ENCODE measurements around the gene DLG2.
A peak's percentile ranks its signal among the peaks of the same experiment; 100 is the strongest.

Gene DLG2

DNA sequence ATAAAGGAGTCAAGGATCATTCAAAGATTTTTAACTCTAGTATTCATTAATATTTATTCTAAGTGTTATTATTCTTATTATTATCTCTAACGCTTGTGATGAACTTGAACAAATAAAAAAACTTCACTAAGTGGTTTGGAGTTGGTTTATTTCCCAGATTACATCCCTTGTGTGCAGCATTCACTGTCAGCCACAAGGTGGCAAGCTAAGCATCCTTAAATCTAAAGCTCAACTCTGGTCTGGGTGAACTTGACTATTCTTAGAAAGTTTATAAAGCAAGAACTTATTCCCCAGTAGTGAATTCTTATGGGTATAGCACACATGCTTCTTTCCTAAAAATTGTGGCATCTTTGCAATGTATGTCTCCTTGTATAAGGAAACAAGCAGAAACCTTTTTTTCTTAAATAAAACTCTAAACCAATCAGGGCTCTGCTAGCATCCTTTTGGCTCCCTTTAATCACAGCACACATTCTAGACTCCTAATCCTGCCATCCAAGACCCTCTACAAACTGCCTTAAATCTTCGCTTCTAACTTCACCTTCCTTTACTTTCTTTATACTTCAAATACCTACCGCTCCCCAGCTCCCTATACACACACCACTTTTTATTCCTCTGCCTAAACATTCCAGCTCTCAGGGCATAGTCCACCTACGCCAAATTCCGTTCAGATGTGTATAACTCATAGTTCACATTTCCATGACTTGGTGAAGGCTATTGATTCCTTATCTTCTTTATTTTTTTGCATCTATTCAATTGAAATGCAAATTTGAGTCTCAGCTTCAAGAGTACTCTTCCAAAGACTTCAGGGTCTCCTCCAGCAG, 1068.8 kb downstream of the DLG2 start:
- H3K36me3 ChIP-seq (replicated peaks; ENCODE audit: low read depth, low read length): no peaks in the 10 kb centered on the region
- no peaks in the 10 kb centered on the region for H3K79me2 ChIP-seq (ENCODE audit: low read length)
- H2AFZ ChIP-seq (ENCODE audit: low read depth, low read length): no peak overlapping the region
- no peak overlapping the region for H3K4me2 ChIP-seq (ENCODE audit: low read length)
- peaks cover under 1% of the 10 kb centered on the region for H3K4me1 ChIP-seq (ENCODE audit: low read length)
- H3K27ac ChIP-seq (ENCODE audit: low read length): no peak overlapping the region
- H3K27me3 ChIP-seq (ENCODE audit: low read depth, low read length): no peaks in the 10 kb centered on the region
- H3K9ac ChIP-seq (ENCODE audit: low read length): no peak overlapping the region
- H3K4me3 ChIP-seq (ENCODE audit: low read length): no peak overlapping the region
- no peaks in the 10 kb centered on the region for H3K9me3 ChIP-seq (ENCODE audit: insufficient read depth, low read length)
- TF ChIP-seq EZH2phosphoT487 (IDR thresholded peaks at IDR 0.05; ENCODE audit: low read depth): no peak
- TF ChIP-seq, protein P1, sequence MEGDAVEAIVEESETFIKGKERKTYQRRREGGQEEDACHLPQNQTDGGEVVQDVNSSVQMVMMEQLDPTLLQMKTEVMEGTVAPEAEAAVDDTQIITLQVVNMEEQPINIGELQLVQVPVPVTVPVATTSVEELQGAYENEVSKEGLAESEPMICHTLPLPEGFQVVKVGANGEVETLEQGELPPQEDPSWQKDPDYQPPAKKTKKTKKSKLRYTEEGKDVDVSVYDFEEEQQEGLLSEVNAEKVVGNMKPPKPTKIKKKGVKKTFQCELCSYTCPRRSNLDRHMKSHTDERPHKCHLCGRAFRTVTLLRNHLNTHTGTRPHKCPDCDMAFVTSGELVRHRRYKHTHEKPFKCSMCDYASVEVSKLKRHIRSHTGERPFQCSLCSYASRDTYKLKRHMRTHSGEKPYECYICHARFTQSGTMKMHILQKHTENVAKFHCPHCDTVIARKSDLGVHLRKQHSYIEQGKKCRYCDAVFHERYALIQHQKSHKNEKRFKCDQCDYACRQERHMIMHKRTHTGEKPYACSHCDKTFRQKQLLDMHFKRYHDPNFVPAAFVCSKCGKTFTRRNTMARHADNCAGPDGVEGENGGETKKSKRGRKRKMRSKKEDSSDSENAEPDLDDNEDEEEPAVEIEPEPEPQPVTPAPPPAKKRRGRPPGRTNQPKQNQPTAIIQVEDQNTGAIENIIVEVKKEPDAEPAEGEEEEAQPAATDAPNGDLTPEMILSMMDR (IDR thresholded peaks at IDR 0.05; ENCODE audit: low read depth, low read length): peak; percentile 91
- H4K20me1 ChIP-seq (ENCODE audit: insufficient read depth, low read length): no peaks in the 10 kb centered on the region

DNA sequence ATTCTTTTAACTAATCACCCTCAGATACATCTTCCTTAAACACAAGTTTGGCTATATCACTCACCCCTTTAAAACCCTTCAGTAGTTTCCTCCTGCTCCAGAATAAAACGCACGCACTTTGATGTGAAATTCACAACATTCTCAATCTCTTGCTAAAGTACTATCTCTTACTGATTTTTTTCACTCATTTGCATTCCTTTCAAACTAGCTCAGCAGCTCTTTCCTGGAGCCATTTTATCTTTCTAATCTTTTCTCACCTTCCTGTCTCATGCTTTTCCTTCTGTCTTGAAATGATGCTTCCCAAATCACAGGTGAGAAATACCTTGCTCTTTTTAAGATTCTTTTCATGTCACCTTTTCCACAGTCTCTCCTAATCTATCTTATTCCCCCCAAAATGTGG, 1074.4 kb downstream of the DLG2 start:
- H3K4me1 ChIP-seq (ENCODE audit: low read length): peaks cover 21% of the 10 kb centered on the region
- H3K27me3 ChIP-seq (ENCODE audit: low read depth, low read length): no peaks in the 10 kb centered on the region
- H3K9me3 ChIP-seq (ENCODE audit: insufficient read depth, low read length): 0 out of 2 replicates have a peak, but pooled peaks cover 4% of the 10 kb centered on the region
- no peak overlapping the region for H3K4me3 ChIP-seq (ENCODE audit: low read length)
- TF ChIP-seq, protein P1 (IDR thresholded peaks at IDR 0.05; ENCODE audit: low read depth, low read length): no peak
- no peak for TF ChIP-seq EZH2phosphoT487 (IDR thresholded peaks at IDR 0.05; ENCODE audit: low read depth)
- H3K9ac ChIP-seq (ENCODE audit: low read length): no peak overlapping the region
- H3K4me2 ChIP-seq (ENCODE audit: low read length): no peak overlapping the region
- no peaks in the 10 kb centered on the region for H4K20me1 ChIP-seq (ENCODE audit: insufficient read depth, low read length)
- H2AFZ ChIP-seq (ENCODE audit: low read depth, low read length): no peak overlapping the region
- no peak overlapping the region for H3K27ac ChIP-seq (ENCODE audit: low read length)
- no peaks in the 10 kb centered on the region for H3K79me2 ChIP-seq (ENCODE audit: low read length)
- H3K36me3 ChIP-seq (replicated peaks; ENCODE audit: low read depth, low read length): peaks cover 2% of the 10 kb centered on the region

DNA sequence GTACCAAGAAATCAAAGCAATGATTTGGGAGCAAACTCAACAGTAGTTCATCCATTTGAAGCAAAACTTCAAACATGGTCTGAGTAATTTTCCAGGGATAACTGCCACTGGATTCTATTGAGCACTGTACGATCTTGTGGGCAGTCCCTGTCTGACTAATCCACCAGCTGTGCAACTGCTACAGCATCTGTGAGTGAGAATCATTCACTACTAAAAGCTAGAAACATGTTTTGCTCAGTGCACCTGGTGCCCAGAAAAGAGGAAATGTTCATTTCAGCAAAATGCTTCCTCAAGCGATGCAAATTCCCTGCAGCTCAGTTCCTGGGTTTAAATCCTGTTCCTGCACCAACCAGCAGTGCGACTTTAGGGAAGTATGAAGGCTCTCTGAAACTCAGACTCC, 1077.9 kb downstream of the DLG2 start:
- Histone ChIP-seq H4K20me1 (ENCODE audit: insufficient read depth, low read length) (no peaks in the 10 kb centered on the region), H3K27ac (ENCODE audit: low read length) (peak overlapping the region; percentile 90), H2AFZ (ENCODE audit: low read depth, low read length) (no peak overlapping the region), H3K9ac (ENCODE audit: low read length) (peak overlapping the region; percentile 41; the same call in 1 of the 2 replicates), H3K9me3 (ENCODE audit: insufficient read depth, low read length) (0 out of 2 replicates have a peak, but pooled peaks cover 4% of the 10 kb centered on the region), H3K79me2 (ENCODE audit: low read length) (no peaks in the 10 kb centered on the region), H3K4me3 (ENCODE audit: low read length) (peak overlapping the region; percentile 49), H3K4me1 (ENCODE audit: low read length) (peaks cover 25% of the 10 kb centered on the region), H3K4me2 (ENCODE audit: low read length) (peak overlapping the region; percentile 69), H3K27me3 (ENCODE audit: low read depth, low read length) (no peaks in the 10 kb centered on the region), H3K36me3 (replicated peaks; ENCODE audit: low read depth, low read length) (peaks cover 8% of the 10 kb centered on the region)
- no peak for TF ChIP-seq EZH2phosphoT487 (IDR thresholded peaks at IDR 0.05; ENCODE audit: low read depth)
- TF ChIP-seq, protein P1 (IDR thresholded peaks at IDR 0.05; ENCODE audit: low read depth, low read length): no peak

DNA sequence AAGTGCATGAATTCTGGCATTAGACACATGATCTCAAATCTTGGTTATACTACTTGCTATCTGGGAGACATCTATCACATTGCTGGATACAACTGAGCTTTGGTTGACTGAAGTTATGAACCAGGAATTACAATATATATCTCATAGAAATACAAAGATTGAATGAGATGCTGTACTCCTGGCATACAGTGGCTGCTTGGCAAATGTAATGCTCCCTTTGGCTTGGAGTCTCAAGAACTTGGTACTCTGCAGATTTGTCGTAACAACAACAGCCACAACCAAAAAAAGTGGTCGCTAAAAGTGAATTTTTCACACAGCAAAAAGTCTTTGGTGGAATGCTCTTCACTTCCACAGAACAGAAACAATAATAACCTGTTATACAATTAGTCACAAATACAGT, 1082.6 kb downstream of the DLG2 start:
- no peak for TF ChIP-seq EZH2phosphoT487 (IDR thresholded peaks at IDR 0.05; ENCODE audit: low read depth)
- TF ChIP-seq, protein P1 (IDR thresholded peaks at IDR 0.05; ENCODE audit: low read depth, low read length): no peak
- H3K27me3 ChIP-seq (ENCODE audit: low read depth, low read length): no peaks in the 10 kb centered on the region
- no peaks in the 10 kb centered on the region for H3K79me2 ChIP-seq (ENCODE audit: low read length)
- peaks cover 8% of the 10 kb centered on the region for H3K36me3 ChIP-seq (replicated peaks; ENCODE audit: low read depth, low read length)
- no peak overlapping the region for H3K4me3 ChIP-seq (ENCODE audit: low read length)
- no peak overlapping the region for H3K4me2 ChIP-seq (ENCODE audit: low read length)
- H2AFZ ChIP-seq (ENCODE audit: low read depth, low read length): no peak overlapping the region
- H3K27ac ChIP-seq (ENCODE audit: low read length): no peak overlapping the region
- no peak overlapping the region for H3K9ac ChIP-seq (ENCODE audit: low read length)
- 0 out of 2 replicates have a peak, but pooled peaks cover 4% of the 10 kb centered on the region for H3K9me3 ChIP-seq (ENCODE audit: insufficient read depth, low read length)
- no peaks in the 10 kb centered on the region for H4K20me1 ChIP-seq (ENCODE audit: insufficient read depth, low read length)
- peaks cover 40% of the 10 kb centered on the region for H3K4me1 ChIP-seq (ENCODE audit: low read length)
